ENCODE results near the gene ZCCHC24.

Gene ZCCHC24

DNA sequence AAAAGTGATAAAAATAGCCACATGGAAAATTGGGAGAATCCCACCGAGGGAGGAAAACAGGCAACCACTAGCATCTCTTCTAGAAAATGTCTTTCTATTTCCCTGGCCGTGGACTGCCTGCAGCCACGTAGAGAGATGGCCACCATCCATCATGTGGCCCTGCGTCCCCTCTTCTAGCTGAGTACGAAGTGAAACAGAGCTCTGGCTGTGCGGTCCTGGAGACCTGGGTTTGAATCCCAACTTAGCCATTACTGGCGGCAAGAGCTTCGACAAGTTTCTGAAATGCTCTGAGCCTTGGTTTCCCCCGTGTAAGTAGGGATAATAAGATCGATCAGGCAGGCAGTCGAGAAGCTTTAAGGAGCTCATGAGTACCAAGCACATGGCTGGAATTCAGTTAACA, 32.9 kb downstream of the ZCCHC24 start:
- no peak for DNase-seq (ENCODE audit: low read depth in 3 of 3, low spot score in 1 of 3)

DNA sequence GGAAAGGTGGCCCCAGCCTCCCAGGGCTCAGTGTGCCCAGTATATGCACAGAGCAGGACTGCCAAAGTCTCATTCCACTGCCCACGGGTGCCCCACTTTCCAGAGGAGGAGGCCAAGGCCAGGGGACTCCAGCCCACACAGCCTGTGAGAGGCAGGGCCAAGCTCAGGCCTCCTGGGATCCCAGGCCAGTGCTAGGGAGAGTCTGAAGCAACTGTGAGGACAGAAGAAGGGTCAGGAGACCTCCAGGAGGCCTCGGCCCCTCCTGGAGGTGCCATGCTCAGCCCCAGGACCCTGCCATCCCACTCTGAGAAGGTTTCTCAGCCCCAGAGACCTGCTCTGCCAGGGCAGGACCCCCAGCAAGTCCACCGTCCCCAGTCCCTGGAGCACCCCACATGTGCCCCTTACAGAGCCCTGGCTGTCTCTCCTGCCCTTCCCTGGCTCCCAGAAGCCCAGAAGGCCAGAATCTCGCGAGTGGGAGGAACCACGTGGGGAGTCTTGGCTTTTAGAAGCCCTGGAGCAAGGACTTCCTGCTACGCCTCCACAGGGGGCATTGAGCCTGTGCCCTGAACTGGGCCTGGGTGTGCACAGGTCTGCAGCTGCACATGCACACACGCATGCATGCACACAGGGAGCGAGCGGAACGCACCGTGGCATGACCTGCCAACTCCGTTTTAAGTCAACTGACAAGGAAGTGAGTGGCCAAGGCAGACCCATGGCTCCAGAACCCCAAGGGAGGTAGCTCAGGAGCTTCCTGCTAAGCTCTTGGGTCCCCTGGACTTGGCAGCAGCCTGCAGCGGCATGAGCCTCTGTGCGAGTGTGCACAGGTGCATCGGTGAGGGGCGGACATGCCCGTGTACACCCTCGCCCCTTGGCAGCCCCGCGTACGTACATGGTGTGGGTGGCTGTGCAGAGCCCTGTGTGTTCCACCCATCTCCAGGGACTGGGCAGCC, 33.6 kb downstream of the ZCCHC24 start:
- DNase-seq (ENCODE audit: low read depth in 3 of 3, low spot score in 1 of 3) = no peak

DNA sequence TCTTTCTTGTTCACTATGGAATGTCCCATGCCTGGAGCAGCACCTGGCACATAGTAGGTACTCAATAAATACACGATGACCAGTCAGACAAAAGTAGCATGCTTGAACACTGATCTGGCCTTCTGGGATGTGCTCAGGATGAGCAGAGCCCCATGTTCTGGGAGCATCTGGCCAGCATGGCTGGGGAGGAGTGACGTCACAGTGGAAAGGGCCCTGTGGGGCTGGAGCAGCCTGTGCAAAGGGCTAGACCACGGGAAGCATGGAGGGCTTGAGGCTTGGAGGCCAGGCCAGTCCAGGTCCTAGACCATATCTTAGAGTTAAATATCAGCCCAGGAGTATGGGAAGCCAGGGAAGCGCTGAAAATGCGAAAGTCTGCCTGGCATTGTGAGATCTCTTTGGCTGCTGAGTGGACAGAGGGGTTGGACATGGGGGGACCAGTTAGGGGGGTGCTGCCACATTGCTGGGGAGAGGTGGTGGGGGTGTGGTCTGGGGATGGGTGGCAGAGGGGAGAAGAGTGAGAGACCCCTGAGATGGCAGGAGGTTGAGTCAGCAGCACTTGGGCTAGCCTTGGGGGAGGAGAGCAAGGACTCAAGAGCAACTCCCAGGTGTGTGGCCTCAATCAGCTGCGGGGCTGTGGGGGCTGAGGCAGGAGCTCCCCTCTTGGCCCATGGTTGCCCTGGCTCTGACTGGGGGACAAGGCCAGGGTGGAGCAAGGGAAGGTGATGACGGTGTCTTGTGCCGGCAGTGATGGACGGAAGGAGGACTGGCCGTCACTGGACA, 34.9 kb downstream of the ZCCHC24 start:
- DNase-seq (ENCODE audit: low read depth in 3 of 3, low spot score in 1 of 3) = no peak

DNA sequence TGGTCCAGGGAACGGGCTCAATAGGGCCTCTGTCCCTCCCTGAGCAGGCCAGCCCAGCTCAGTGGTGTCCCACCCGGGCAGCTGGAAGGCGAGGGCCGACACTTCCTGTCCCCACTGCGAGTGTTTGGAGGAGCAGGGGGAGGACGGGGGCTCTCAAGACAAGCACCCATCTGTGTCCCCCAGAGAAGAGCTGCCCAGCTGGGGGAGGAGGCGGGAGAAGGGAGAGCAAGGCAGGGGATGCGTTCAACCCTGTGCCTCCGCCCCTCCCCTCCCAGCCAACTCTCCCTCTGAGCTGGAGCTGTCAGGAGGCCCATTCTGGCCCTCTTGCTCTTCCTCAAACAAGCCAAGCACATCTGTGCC, 35.7 kb downstream of the ZCCHC24 start:
- no peak for DNase-seq (ENCODE audit: low read depth in 3 of 3, low spot score in 1 of 3)

DNA sequence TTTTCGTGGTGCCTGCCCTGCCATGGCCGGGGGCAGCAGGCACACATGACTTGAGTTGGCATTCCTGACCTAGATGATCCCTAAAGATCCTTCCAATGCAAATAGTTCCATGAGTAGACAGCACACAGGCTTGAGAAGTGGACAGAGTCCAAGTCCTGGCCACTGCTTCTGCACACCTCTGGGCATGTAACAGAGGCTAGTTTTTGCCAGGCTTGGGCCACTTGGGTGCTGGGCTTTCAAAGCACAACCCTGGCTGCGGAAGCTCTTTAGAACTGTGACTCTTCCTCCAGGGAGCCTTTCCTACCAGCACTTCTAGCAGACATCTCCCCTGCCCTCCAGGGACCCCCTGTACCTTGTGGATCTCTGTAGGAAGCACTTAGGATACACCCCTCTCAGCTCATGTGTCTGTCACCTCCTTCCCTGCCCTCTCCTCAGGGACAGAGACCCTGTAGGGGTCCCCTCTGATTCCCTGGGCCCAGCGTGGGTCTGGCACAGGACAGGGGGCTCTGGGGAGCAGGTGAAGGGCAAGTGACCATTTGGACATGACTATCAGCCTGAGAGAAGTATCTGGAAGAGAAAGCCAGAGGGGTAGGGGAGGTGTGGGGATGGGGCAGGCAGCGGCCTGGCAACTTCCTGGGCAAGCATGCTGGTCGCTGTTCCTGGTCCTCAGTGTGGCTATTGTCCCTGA, 36.2 kb downstream of the ZCCHC24 start:
- no peak for DNase-seq (ENCODE audit: low read depth in 3 of 3, low spot score in 1 of 3)

DNA sequence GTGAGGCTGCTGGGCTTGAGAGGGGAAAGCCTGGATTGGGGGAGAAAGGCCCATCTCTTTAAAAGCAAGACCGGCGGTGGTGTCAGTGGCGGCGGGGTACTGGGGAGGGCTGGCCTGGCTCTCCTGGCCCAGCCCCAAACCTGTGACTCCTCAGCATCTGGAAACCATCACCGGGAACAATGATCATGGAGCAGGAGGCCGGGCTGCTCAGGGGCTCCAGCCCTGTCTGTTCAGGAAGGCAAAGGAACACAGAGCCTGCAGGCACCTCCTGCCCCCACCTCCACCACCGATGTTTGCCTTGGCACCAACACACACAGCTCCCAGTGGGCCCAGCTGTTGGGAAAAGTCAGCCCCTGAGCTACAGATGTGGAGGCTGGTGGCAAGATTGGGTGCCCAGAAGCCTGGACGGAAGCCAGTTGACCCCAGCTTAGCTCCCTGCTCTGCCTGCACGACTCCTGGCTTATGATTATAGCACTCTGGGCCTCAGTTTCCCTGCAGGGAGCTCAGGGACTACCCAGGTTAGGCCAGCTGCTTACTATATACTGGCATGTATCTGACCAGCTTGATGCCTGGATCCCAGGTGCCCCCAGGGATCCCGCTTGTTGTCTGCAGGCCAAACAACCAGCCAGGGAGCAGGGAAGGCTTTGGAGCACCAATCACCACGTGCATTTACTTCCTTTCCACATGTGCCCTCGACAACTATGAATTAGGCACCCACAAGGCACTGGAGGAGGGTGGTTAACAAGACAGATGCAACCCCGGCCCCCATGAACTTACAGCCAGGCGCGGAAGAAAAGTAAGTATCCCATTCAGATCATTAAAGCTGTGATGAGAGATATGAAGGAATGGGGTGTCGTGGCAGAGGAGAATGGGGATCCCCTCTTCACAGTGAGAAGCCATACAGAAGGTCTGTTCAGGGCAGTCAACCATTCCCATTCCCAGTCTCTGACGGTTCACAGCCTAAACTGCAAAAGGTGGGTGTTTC, 37.3 kb downstream of the ZCCHC24 start:
- no peak for DNase-seq (ENCODE audit: low read depth in 3 of 3, low spot score in 1 of 3)

DNA sequence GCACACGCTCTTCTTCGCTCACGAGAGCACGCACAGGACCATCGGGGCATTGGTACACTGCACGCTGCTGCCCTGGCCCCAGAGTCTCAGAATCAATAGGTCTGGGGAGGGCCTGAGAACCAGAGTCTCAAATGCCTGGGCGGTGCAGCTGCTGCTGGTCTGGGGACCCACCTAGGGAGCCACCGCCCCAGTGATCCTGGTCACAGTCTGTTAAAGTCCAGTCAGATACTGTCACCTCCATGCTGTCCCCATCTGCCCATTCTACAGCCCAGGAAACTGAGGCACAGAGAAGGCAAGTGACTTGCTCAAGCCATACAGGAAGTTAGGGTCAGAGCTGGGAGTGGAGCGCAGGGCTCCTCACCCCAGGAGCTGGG, 38.0 kb downstream of the ZCCHC24 start:
- no peak for DNase-seq (ENCODE audit: low read depth in 3 of 3, low spot score in 1 of 3)

DNA sequence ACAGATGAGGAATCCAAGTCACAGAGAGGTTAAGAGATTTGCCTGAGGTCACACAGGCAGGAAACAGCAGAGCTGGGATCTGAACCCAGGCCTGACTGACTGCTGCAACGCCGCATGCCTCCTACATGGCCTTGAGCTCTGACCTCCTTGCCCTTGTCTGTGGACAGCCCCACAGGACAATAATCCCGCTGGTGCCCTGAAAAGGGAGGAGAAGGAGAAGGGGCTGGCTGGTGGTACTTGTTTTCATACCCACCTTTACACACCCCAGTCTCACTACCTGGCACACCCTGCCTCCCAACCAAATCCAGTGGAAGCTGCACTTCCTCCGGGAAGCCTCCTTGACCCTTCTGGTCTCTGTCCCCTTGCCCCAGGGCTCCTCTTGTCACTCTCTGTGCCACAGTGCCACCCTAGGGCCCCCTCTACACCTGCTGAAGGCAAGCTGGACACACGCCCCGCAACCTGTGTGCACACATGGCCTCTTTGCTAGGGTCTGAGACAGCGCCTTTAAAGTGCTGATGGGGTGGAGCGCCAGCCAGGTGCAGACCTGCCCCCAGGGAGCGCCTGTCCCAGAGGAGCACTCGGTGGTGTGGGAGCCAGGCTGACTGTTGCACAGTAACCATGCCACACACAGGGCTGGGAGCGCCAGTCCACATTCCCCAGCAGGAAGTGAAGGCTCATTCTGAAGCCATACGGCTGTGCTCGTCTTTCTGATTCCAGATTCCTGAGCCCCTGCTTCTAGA, 38.6 kb downstream of the ZCCHC24 start:
- DNase-seq (ENCODE audit: low read depth in 3 of 3, low spot score in 1 of 3) = no peak

DNA sequence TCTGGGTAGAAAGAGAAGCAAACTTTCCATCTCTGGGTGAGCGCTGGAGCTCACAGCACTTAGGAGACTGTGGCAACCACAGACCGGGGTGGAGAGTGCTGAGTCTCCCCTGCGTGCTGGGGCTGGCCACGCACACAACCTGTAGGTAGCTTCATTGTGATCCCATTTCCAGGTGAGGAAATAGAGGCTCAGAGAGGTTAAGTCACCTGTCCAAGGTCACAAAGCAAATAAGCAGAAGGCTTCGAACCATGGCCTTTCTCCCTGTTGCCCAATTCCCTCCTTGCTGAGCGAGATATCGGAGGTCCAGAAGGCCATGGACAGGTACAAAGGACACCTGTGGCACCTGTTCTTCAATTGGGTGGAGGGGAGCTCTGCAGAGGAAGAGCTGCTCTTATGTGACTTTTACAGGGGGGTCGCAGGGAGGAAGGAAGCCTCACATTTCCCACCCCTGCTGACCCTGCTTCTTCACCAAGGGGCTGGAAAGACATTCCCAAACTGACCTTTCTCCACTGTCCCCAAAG, 39.4 kb downstream of the ZCCHC24 start:
- DNase-seq (ENCODE audit: low read depth in 3 of 3, low spot score in 1 of 3) = no peak

DNA sequence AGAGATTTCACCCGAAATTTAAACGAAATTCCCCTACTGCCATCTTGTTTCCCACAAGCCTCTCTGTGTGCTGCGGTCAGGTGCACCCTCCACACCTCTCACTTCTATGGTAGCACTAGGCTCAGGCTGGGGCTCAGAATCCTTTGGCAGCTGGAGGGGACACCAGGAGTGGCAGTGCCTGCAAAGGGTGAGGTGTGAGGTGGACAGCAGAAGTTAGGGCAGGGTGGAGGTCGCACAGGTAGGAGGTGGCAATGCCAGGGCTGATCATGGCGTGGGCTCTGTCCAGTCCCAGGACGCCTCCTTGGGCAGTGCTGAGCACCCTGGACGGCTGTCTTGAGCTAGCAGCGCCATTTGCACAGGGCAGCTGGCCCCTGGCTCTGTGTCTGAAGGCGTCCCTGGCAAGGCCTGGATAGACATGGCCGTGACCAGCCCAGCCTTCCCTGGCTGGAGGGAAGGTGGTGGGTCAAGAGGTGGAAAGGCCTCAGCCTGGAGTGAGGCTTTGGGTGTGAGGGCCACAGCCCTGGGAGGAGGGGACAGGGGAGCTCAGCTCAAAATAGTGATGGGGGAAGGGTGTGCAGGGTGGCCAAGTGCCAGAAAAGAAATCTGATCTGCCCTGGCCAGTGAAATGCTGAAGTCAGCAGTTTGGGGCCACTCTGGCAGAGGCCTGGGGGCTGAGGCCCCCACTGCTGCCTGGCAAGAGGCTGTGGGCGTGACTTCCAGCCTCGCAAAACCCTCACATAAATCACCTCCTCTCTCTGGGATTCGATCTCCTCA, 40.0 kb downstream of the ZCCHC24 start:
- no peak for DNase-seq (ENCODE audit: low read depth in 3 of 3, low spot score in 1 of 3)

DNA sequence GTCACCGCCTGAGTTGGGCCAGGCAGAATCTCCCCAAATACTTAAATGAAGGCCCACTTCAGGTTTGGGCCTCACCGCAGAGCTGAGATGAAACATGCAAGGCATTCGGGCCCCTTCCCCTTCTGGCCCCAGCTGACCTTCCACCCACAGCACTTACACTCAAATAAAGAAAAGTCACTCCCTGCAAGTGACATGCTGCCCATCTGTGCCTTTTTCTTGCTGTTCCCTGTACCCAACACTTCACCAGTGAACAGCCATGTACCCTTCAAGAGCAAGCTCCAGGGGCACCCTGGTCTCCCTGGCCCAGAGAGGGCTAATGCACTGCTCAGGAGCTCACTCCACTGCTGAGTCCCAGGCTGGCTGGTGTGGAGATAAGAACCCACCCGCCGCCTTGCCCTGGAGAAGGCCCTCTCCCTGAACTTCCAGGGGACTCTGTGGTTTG, 40.7 kb downstream of the ZCCHC24 start:
- DNase-seq (ENCODE audit: low read depth in 3 of 3, low spot score in 1 of 3) = no peak

DNA sequence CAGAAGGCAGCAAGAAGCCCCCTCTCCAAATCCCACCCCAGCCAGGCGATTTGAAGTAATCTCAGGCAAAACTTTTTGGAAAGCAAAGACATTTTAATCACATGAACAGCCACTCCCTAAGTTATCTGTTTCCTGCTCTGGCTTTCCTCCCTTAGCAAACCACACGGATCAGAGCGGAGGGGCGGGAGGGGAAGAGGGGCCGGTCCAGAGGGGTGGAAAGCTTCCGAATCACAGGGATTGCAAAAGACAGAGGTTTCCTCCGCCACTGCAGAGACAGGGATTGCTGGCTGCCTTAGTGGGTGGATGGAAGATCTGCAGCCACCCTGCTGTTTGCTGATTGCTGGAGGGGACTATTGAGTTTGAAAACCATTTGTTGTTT, 41.2 kb downstream of the ZCCHC24 start:
- DNase-seq (ENCODE audit: low read depth in 3 of 3, low spot score in 1 of 3) = no peak

DNA sequence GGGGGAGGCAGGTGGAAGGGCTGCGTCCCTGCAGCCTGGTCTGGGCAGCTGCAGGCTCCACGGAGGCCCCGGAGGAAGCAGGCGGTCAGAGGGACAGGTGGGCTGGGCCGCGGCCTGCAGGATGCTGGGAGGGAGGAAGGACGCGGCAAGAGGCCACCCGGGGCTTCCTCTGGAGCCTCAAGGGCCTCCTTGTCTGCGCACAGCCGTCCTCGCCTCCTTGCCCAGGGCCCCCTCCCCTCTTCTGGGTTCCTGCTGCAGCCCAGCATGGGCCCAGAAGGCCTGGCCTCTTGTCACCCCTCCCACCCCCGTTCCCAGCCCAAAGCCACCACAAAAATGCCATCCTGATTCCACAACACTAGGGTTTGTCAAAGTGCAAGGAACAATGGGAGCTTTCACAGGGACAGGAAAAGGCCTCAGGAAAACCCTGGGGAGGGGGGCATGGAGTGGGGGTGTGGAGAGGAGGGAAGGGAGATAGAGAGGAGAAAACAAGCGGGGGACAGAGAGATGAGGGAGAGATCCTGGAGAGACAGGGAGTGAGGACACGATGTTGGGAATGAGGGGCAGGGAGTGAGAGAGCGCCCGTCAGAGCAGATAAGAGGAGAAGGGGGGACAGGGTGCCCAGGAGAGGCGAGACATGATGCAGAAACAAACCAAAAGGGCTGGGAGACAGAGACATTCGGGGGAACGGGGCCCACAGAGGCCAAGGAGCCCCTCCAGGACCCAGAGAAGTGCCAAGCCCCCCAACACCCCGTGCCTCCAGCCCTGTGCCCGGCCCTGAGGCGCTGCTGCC, 41.8 kb downstream of the ZCCHC24 start:
- no peak for DNase-seq (ENCODE audit: low read depth in 3 of 3, low spot score in 1 of 3)

DNA sequence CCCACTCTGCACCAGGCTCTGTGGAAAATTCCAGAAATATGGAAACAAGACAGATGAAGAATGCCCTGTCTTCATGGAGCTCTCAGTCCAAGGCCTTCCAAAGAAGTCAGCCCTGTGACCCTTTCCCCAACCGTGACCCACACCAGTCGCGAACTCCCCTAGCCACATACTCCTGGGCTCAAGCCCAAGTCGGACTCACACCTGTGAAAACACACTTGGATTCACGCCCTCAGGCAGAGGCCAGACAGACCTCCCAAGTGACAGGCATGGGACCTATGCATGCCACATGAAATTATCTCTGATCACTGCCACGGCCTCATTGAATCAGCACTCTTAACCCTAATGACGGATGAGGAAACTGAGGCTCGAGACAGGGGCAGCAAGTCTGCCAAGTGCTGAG, 42.5 kb downstream of the ZCCHC24 start:
- DNase-seq (ENCODE audit: low read depth in 3 of 3, low spot score in 1 of 3) = no peak

DNA sequence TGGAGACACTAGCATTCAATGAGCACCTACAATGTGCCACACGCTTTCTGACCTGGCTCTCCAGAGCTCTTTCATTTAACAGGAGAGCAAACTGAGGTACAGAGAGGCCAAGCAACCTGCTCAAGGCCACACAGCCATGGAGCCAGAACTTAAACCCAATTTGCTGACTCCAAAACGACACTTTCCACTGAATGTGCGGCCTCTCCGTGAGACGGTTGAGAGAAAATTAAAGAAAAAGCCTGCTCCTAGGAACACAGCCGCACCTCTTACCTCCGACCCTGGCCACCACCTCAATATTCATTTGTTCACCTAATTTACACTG, 42.8 kb downstream of the ZCCHC24 start:
- no peak for DNase-seq (ENCODE audit: low read depth in 3 of 3, low spot score in 1 of 3)

DNA sequence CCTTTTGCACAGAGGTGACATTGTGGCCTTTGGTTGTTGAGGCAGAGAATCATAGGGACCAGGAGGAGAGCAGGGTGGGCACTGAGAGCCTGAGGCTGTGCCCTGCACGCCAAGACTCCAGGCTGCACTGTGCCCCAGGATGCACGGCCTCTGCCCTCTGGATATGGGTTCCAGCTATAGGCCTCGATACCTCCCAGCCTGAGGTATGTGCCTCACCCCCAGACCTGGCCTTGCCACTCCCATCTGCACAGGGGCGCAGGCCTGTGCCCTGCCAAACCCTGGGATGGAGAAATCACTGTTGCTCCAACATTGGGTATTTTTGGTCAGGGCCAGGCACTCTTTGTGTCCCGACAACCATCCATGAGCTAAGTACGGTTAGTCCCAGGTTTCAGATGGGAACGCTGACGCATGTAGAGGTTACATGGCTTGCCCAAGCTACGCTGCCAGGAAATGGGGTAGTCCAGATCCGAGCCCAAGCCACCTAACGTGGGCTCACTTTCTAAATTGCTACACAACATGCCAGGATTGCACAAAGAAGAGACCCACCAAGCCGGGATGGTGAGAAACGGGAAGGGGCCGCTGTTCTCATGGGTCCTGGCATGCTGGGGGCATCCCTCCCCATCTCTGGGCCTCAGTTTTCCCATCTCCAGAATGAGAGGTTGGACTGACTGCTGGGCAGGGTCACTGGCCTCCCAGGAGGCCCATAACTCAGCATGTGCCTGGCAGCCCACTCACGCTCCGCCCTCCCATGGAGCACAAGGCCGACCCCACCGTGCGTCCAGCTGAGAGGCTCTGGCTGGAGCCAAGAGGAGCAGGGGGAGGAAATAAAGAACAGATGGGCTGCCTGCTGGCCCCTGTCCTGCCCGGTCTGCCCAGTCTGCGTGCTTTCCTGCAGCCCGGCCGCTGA, 44.2 kb downstream of the ZCCHC24 start:
- DNase-seq (ENCODE audit: low read depth in 3 of 3, low spot score in 1 of 3) = no peak
